Astrocyte of the spinal cord (primary cell): Measurements from ENCODE around the gene KIF18A.

Experiments
- DNase-seq: peaks from one replicate; pipeline ENCODE4 v3.0.0; 2011; ENCODE audit warnings: low read depth, low spot score
- H3K4me3 ChIP-seq: 2 replicates; pipeline ENCODE4 v1.5.1; 2011; ENCODE audit warnings: low read depth, mild to moderate bottlenecking, low read length, moderate library complexity
- CTCF ChIP-seq: IDR thresholded peaks from 2 replicates; pipeline ENCODE4 v1.5.1; 2012; ENCODE audit warnings: low read depth, mild to moderate bottlenecking, low read length, inconsistent platforms
- in situ Hi-C: cut with HindIII; loops from 2 replicates; pipeline ENCODE4 v1.10.0; 2017; ENCODE audit warnings: low sequenced_read_pairs

Gene KIF18A

GRCh38 chr11:28049338-28050216 is 58.4 kb downstream of the KIF18A start:
- in situ Hi-C loops, result no loop called here
- TF ChIP-seq CTCF, result no peak
- DNase-seq, result peak; percentile 39
- H3K4me3 ChIP-seq, result no peak overlapping the region

- H3K4me3 ChIP-seq, result no peak overlapping the region
- TF ChIP-seq CTCF, result no peak
- in situ Hi-C loops, result no loop called here
- no peak for DNase-seq
Measured at GRCh38 chr11:28048812-28049211, 59.1 kb downstream of the KIF18A start.

DNA sequence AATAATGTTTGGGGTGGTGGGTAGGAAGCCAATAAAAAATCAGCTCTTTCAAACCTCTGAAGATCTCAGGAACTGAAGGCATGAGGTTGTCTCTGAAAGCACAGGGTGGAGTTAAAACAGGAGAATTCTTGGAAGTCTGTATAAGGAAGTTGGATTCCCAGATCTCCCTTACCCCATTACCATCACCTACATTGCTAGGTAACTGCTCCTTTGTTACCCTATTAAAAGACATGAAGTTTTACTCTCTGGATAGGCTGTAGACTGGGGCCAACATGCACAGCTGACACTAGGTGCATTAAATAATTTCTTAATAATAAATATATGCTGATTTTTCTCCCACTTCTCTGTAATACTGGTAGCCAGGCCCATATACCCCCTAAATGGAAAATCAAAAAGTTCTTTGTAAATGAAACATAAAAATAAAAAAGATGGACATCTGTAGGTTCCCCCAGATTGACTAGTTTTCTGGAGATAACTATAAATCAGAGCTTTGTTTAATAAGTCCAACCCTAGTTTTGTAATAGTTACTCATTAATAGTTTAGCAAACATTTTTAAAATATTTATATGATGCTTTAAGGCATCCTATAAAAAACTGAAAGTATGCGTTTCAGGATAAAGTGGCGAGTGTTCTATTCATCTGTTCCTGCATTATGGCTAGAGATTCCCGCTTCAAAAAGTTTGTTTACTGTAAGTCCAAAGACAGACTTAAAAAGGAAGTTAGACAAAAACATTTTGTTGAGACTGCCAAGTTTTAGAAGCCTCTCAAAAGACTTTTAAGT is 63.8 kb downstream of the KIF18A start:
- in situ Hi-C loops, result no loop called here
- no peak overlapping the region for H3K4me3 ChIP-seq
- no peak for TF ChIP-seq CTCF
- DNase-seq, result no peak

- in situ Hi-C loops, result no loop called here
- DNase-seq, result no peak
- no peak overlapping the region for H3K4me3 ChIP-seq
- no peak for TF ChIP-seq CTCF
Measured at GRCh38 chr11:28040384-28040783, 67.6 kb downstream of the KIF18A start.

- no peak for TF ChIP-seq CTCF
- DNase-seq, result no peak
- H3K4me3 ChIP-seq, result no peak overlapping the region
- in situ Hi-C loops, result no loop called here
Measured at GRCh38 chr11:28038775-28039174, 69.2 kb downstream of the KIF18A start.

GRCh38 chr11:28026634-28027290 is 81.2 kb downstream of the KIF18A start:
- TF ChIP-seq CTCF, result no peak
- no peak overlapping the region for H3K4me3 ChIP-seq
- in situ Hi-C loops, result no loop called here
- DNase-seq, result no peak
